HepG2 (cell line): ENCODE results near the gene AADAT. TPM values are rescaled to one million over a fixed set of nuclear protein-coding genes. Genes with fewer than 3 reads are reported as not detected.

Source experiments
- ATAD3A ChIP-seq: sonication (generic); formaldehyde crosslinking; IDR thresholded peaks from 2 replicates; pipeline ENCODE4 v1.4.0; 2020; ENCODE audit warnings: missing genetic modification reagents
- DNMT1 ChIP-seq: sonication (generic); formaldehyde crosslinking; IDR thresholded peaks from 2 replicates; pipeline ENCODE4 v1.5.1; 2020; ENCODE audit warnings: mild to moderate bottlenecking, missing genetic modification reagents
- FOXJ3 ChIP-seq: sonication (generic); formaldehyde crosslinking; IDR thresholded peaks from 2 replicates; pipeline ENCODE4 v1.4.0; 2020; ENCODE audit warnings: missing genetic modification reagents, mild to moderate bottlenecking, borderline replicate concordance
- GTF3A ChIP-seq: sonication (generic); formaldehyde crosslinking; conservative IDR thresholded peaks from 2 replicates; pipeline ENCODE4 v1.4.0; 2020; ENCODE audit warnings: mild to moderate bottlenecking, missing genetic modification reagents
- KLF11 ChIP-seq: IDR thresholded peaks from 2 replicates; pipeline ENCODE4 v1.6.1; 2016; ENCODE audit warnings: missing compliant biosample characterization
- MLLT10 ChIP-seq: sonication (generic); formaldehyde crosslinking; IDR thresholded peaks from 2 replicates; pipeline ENCODE4 v1.4.0; 2020; ENCODE audit warnings: missing genetic modification reagents
- MTF2 ChIP-seq: sonication (generic); formaldehyde crosslinking; IDR thresholded peaks from 2 replicates; pipeline ENCODE4 v1.5.0; 2020; ENCODE audit warnings: missing genetic modification reagents, borderline replicate concordance
- NCOA1 ChIP-seq: sonication (generic); formaldehyde crosslinking; IDR thresholded peaks from 2 replicates; pipeline ENCODE4 v1.9.0; 2021; ENCODE audit warnings: missing genetic modification reagents
- NRL ChIP-seq: sonication (generic); formaldehyde crosslinking; IDR thresholded peaks from 2 replicates; pipeline ENCODE4 v1.5.0; 2020; ENCODE audit warnings: missing genetic modification reagents, mild to moderate bottlenecking, moderate library complexity, borderline replicate concordance
- PLRG1 ChIP-seq: fragments of 450-650 bp; conservative IDR thresholded peaks from 2 replicates; pipeline ENCODE4 v1.6.1; 2016
- RBFOX2 ChIP-seq: fragments of 200-400 bp; formaldehyde crosslinking; IDR thresholded peaks from 2 replicates; pipeline ENCODE4 v1.6.1; 2017; ENCODE audit warnings: low read depth, mild to moderate bottlenecking, low read length
- RBM39 ChIP-seq: fragments of 200-400 bp; formaldehyde crosslinking; IDR thresholded peaks from one replicate; pipeline ENCODE4 v1.6.1; 2018; ENCODE audit warnings: antibody characterized with exemption, mild to moderate bottlenecking, low read depth, low read length; ENCODE audit not compliant: poor library complexity, severe bottlenecking
- SIX4 ChIP-seq: sonication (generic); formaldehyde crosslinking; IDR thresholded peaks from 2 replicates; pipeline ENCODE4 v1.4.0; 2020; ENCODE audit warnings: missing genetic modification reagents
- SP5 ChIP-seq: IDR thresholded peaks from 2 replicates; pipeline ENCODE4 v1.6.1; 2016; ENCODE audit warnings: low read depth, borderline replicate concordance
- TCF12 ChIP-seq, 2 experiments: fragments of 450-650 bp in 1 of 2; sonication (generic) in 1 of 2; formaldehyde crosslinking in 1 of 2; IDR thresholded peaks; 2 replicates each; pipeline versions ENCODE4 v1.6.1 to v1.8.0; 2017 to 2022; ENCODE audit warnings: antibody characterized with exemption in 1 of 2, mild to moderate bottlenecking in 1 of 2, missing genetic modification reagents in 1 of 2, moderate library complexity in 1 of 2
- YEATS4 ChIP-seq: sonication (generic); formaldehyde crosslinking; IDR thresholded peaks from 2 replicates; pipeline ENCODE4 v1.4.0; 2020; ENCODE audit warnings: missing genetic modification reagents, borderline replicate concordance
- ZFP82 ChIP-seq: sonication (generic); formaldehyde crosslinking; IDR thresholded peaks from 2 replicates; pipeline ENCODE4 v1.5.1; 2020; ENCODE audit warnings: mild to moderate bottlenecking, missing genetic modification reagents, borderline replicate concordance
- ZNF17 ChIP-seq: sonication (generic); formaldehyde crosslinking; IDR thresholded peaks from 2 replicates; pipeline ENCODE4 v1.5.0; 2020; ENCODE audit warnings: mild to moderate bottlenecking, missing genetic modification reagents
- ZNF234 ChIP-seq: sonication (generic); formaldehyde crosslinking; conservative IDR thresholded peaks from 2 replicates; pipeline ENCODE4 v1.5.1; 2020; ENCODE audit warnings: mild to moderate bottlenecking, missing genetic modification reagents
- ZNF326 ChIP-seq: sonication (generic); formaldehyde crosslinking; IDR thresholded peaks from 2 replicates; pipeline ENCODE4 v1.4.0; 2020; ENCODE audit warnings: missing genetic modification reagents, borderline replicate concordance
- ZNF446 ChIP-seq: sonication (generic); formaldehyde crosslinking; IDR thresholded peaks from 2 replicates; pipeline ENCODE4 v1.5.0; 2020; ENCODE audit warnings: mild to moderate bottlenecking, missing genetic modification reagents
- ZNF556 ChIP-seq: sonication (generic); formaldehyde crosslinking; IDR thresholded peaks from 2 replicates; pipeline ENCODE4 v1.4.0; 2020; ENCODE audit warnings: mild to moderate bottlenecking, missing genetic modification reagents, borderline replicate concordance
- ZNF644 ChIP-seq: IDR thresholded peaks from 2 replicates; pipeline ENCODE4 v1.6.1; 2016; ENCODE audit warnings: low read depth
- ZNF709 ChIP-seq: sonication (generic); formaldehyde crosslinking; IDR thresholded peaks from 2 replicates; pipeline ENCODE4 v1.5.0; 2020; ENCODE audit warnings: mild to moderate bottlenecking, missing genetic modification reagents
- ZNF878 ChIP-seq: sonication (generic); formaldehyde crosslinking; IDR thresholded peaks from 2 replicates; pipeline ENCODE4 v1.8.1; 2023; ENCODE audit warnings: mild to moderate bottlenecking, missing genetic modification reagents, moderate library complexity
- ZSCAN22 ChIP-seq: sonication (generic); formaldehyde crosslinking; IDR thresholded peaks from 2 replicates; pipeline ENCODE4 v1.4.0; 2020; ENCODE audit warnings: mild to moderate bottlenecking, missing genetic modification reagents
- polyA plus RNA-seq, 8 experiments: library from polyadenylated mRNA; depleted of rRNA in 3 of 8; stranded (reverse) in 7 of 8; unstranded in 1 of 8; fragments of >200 nt; fragmentation: Illumina TruSeq in 4 of 8; extraction: Trizol in 4 of 8; gene quantifications; 2 replicates each; pipeline versions ENCODE4 v1.2.1 to v1.2.3, GENCODE V29; 2011 to 2016; ENCODE audit warnings: low read depth in 4 of 8, missing spikeins in 1 of 8, mixed read lengths in 1 of 8; ENCODE audit not compliant: insufficient read depth in 1 of 8
- total RNA-seq, 5 experiments: library from RNA; depleted of rRNA; stranded (reverse); fragments of >200 nt; fragmentation: Illumina TruSeq; extraction: Trizol; gene quantifications; 2 replicates each; pipeline ENCODE4 v1.2.3, GENCODE V29; 2016; ENCODE audit warnings: low read depth in 1 of 5
- TF ChIP-seq, protein P1 (sequence below): sonication (generic); formaldehyde crosslinking; IDR thresholded peaks from 2 replicates; pipeline ENCODE4 v1.5.1; 2020; ENCODE audit warnings: missing genetic modification reagents, mild to moderate bottlenecking, borderline replicate concordance
- TF ChIP-seq, protein P2 (sequence below): sonication (generic); formaldehyde crosslinking; conservative IDR thresholded peaks from 2 replicates; pipeline ENCODE4 v1.8.0; 2022; ENCODE audit warnings: mild to moderate bottlenecking, moderate library complexity, missing genetic modification reagents
- TF ChIP-seq, protein P3 (sequence below): IDR thresholded peaks from 2 replicates; pipeline ENCODE4 v1.6.1; 2018; ENCODE audit warnings: missing genetic modification reagents

AADAT gene
- total and polyA plus RNA-seq, 2 of the 13 experiments (the other 11 are each of a cell fraction or from before 2014, with no cell fraction given) = 6.1 to 9.1 TPM

DNA sequence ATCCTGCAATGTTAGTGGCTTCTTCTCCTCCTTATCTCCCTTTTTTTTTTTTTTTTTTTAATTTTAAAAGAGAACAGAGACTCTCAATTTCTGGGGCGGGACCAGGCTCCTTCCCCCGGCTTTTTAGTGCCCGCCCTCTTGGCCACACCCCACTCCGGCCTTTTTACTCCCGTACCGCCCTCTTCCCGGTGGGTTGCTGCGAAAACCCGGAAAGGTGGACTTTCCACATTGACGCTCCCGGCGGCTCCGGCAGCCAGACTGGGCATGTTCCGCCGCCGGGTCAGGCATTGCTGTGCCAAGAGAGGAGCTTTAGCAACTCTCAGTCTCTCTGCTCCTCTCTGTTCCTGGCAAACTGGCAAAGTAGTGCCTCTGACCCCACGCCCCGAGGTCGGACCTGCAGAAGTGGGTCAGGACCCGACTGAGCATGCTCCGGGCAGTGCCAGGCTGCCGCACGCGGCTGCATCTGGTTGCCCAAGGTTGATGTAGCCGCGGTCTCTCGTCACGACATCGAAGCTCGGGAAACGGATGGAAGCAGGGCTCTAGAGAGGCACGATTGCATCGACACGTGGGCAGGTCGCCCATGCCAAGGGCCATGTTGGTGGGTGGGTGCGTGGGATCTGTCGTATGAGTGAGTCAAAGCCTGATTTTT lies 62.5 kb downstream of the AADAT start (continued):
- peak; percentile 89; the same call in 1 of the 2 replicates for TF ChIP-seq MTF2 (CRISPR knock-in tag)
- peak; percentile 48 for TF ChIP-seq SP5 (CRISPR knock-in tag)
- TF ChIP-seq YEATS4 (CRISPR knock-in tag) = no peak; the same call in 1 of the 2 replicates
- no peak; the same call in 1 of the 2 replicates for TF ChIP-seq SIX4
- TF ChIP-seq TCF12 (IDR thresholded peaks at IDR 0.05) = no peak
- no peak for TF ChIP-seq TCF12 (CRISPR knock-in tag; IDR thresholded peaks at IDR 0.05)
- no peak for TF ChIP-seq ZNF17
- TF ChIP-seq ZNF234 (CRISPR knock-in tag) = no peak
- TF ChIP-seq MLLT10 (CRISPR knock-in tag) = no peak
- no peak for TF ChIP-seq ATAD3A (CRISPR knock-in tag)
- no peak for TF ChIP-seq ZNF326 (CRISPR knock-in tag)
- no peak for TF ChIP-seq ZFP82 (CRISPR knock-in tag)
- no peak for TF ChIP-seq RBM39
- TF ChIP-seq DNMT1 (CRISPR knock-in tag) = no peak
- TF ChIP-seq, protein P1, sequence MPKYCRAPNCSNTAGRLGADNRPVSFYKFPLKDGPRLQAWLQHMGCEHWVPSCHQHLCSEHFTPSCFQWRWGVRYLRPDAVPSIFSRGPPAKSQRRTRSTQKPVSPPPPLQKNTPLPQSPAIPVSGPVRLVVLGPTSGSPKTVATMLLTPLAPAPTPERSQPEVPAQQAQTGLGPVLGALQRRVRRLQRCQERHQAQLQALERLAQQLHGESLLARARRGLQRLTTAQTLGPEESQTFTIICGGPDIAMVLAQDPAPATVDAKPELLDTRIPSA = no peak
- TF ChIP-seq ZNF878 (CRISPR knock-in tag) = 0 out of 2 replicates have a peak, but pooled peaks have one; percentile 48
- TF ChIP-seq GTF3A (CRISPR knock-in tag) = no peak
- no peak for TF ChIP-seq FOXJ3 (CRISPR knock-in tag)
- TF ChIP-seq ZNF709 = peak; percentile 76; the same call in 1 of the 2 replicates
- TF ChIP-seq ZNF644 (CRISPR knock-in tag) = peak; percentile 56; the same call in 1 of the 2 replicates
- TF ChIP-seq, protein P2, sequence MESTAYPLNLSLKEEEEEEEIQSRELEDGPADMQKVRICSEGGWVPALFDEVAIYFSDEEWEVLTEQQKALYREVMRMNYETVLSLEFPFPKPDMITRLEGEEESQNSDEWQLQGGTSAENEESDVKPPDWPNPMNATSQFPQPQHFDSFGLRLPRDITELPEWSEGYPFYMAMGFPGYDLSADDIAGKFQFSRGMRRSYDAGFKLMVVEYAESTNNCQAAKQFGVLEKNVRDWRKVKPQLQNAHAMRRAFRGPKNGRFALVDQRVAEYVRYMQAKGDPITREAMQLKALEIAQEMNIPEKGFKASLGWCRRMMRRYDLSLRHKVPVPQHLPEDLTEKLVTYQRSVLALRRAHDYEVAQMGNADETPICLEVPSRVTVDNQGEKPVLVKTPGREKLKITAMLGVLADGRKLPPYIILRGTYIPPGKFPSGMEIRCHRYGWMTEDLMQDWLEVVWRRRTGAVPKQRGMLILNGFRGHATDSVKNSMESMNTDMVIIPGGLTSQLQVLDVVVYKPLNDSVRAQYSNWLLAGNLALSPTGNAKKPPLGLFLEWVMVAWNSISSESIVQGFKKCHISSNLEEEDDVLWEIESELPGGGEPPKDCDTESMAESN (CRISPR knock-in tag) = peak; percentile 73; the same call in 1 of the 2 replicates
- TF ChIP-seq RBFOX2 = no peak
- no peak for TF ChIP-seq PLRG1
- TF ChIP-seq NRL (CRISPR knock-in tag) = peak; percentile 95
- TF ChIP-seq ZSCAN22 = no peak
- TF ChIP-seq KLF11 (CRISPR knock-in tag) = 0 out of 2 replicates have a peak, but pooled peaks have one; percentile 66
- TF ChIP-seq ZNF556 = 0 out of 2 replicates have a peak, but pooled peaks have one; percentile 37
- 0 out of 2 replicates have a peak, but pooled peaks have one; percentile 37 for TF ChIP-seq ZNF446 (CRISPR knock-in tag)
- TF ChIP-seq, protein P3, sequence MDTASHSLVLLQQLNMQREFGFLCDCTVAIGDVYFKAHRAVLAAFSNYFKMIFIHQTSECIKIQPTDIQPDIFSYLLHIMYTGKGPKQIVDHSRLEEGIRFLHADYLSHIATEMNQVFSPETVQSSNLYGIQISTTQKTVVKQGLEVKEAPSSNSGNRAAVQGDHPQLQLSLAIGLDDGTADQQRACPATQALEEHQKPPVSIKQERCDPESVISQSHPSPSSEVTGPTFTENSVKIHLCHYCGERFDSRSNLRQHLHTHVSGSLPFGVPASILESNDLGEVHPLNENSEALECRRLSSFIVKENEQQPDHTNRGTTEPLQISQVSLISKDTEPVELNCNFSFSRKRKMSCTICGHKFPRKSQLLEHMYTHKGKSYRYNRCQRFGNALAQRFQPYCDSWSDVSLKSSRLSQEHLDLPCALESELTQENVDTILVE (CRISPR knock-in tag) = no peak
- TF ChIP-seq NCOA1 (CRISPR knock-in tag) = no peak
